ENCODE data around the gene SLC6A8.

DNA sequence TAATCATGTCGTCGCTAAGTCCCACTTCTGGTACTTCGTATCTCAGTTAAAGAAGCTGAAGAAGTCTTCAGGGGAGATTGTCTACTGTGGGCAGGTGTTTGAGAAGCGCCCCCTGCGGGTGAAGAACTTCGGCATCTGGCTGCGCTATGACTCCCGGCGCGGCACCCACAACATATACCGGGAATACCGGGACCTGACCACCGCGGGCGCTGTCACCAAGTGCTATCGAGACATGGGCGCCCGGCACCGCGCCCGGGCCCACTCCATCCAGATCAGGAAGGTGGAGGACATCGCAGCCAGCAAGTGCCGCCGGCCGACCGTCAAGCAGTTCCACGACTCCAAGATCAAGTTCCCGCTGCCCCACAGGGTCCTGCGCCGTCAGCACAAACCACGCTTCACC lies 25.5 kb upstream of the SLC6A8 start:
- TF ChIP-seq, protein P1, sequence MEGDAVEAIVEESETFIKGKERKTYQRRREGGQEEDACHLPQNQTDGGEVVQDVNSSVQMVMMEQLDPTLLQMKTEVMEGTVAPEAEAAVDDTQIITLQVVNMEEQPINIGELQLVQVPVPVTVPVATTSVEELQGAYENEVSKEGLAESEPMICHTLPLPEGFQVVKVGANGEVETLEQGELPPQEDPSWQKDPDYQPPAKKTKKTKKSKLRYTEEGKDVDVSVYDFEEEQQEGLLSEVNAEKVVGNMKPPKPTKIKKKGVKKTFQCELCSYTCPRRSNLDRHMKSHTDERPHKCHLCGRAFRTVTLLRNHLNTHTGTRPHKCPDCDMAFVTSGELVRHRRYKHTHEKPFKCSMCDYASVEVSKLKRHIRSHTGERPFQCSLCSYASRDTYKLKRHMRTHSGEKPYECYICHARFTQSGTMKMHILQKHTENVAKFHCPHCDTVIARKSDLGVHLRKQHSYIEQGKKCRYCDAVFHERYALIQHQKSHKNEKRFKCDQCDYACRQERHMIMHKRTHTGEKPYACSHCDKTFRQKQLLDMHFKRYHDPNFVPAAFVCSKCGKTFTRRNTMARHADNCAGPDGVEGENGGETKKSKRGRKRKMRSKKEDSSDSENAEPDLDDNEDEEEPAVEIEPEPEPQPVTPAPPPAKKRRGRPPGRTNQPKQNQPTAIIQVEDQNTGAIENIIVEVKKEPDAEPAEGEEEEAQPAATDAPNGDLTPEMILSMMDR (IDR thresholded peaks at IDR 0.05; ENCODE audit: insufficient read depth, low read depth, low read length): no peak
- peak; percentile 38 for TF ChIP-seq EZH2 (IDR thresholded peaks at IDR 0.05; ENCODE audit: insufficient read depth, low read length)
